ENCODE results near the gene PIK3R3. TPM values are rescaled to one million over a fixed set of nuclear protein-coding genes. Genes with fewer than 3 reads are reported as not detected.
"Not testable (repeated sequence)": the region's sequence is repeated elsewhere in the genome, so short reads cannot be mapped to it uniquely, and the experiment has no call there.

PIK3R3 gene
- total RNA-seq, 1 experiment from 2014 or later: 30.2 TPM

DNA sequence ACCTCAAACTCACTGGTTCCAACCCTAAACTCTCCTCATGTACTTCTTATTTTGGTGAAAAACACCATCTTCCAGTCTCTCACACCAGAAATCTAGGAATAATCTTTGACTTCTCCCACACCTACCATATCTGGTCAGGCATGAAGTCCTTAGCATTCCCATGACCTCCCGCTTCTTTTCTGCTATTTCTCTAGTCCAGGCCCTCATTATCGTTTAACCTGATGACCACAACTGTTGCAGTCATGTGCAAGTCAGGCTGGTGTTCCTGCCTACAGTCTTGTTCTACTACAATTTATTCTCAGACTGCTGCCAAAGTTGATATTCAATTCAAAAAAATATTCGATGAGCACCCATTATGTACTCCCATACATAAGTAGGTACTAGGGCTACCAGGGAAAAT is 71.3 kb downstream of the PIK3R3 start:
- Histone ChIP-seq H3K36me3 (ENCODE audit: insufficient read depth, low read length, poor library complexity, severe bottlenecking) (peaks cover 8% of the 10 kb centered on the region), H3K4me1 (ENCODE audit: insufficient read depth, low read length, poor library complexity, severe bottlenecking) (no peaks in the 10 kb centered on the region), H3K27ac (ENCODE audit: low read depth, low read length, poor library complexity, severe bottlenecking) (no peak overlapping the region), H3K9me3 (ENCODE audit: low read depth, low read length, poor library complexity, severe bottlenecking) (no peaks in the 10 kb centered on the region), H3K27me3 (replicated peaks; ENCODE audit: insufficient read depth, low read depth, low read length, poor library complexity) (no peaks in the 10 kb centered on the region), H3K4me3 (ENCODE audit: low read depth, low read length, poor library complexity, severe bottlenecking) (no peak overlapping the region)
- no peak for DNase-seq (ENCODE audit: low spot score)
- no TSS peak for BruUV-seq (replicated peaks)
- POLR2A ChIA-PET (ENCODE audit: low non-redundant PET): no interaction called here
- intact Hi-C loops (cut with micrococcal nuclease; ENCODE audit: unreplicated experiment): no loop called here
- TF ChIP-seq EZH2 (IDR thresholded peaks at IDR 0.05; ENCODE audit: borderline replicate concordance, low read depth, low read length, poor library complexity, severe bottlenecking): no peak
- TF ChIP-seq CTCF (conservative IDR thresholded peaks at IDR 0.05; ENCODE audit: low read depth, low read length): no peak
- CTCF ChIA-PET: no interaction called here

DNA sequence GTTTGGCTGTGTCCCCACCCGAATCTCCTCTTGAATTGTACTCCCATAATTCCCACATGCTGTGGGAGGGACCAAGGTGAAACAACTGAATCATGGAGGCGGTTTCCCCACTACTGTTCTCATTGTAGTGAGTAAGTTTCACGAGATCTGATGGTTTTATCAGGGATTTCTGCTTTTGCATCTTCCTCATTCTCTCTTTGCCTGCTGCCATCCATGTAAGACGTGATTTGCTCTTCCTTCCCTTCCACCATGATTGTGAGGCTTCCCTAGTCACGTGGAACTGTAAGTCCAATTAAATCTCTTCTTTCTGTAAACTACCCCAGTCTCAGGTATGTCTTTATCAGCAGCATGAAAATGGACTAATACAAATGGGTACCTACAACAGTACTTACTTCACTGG is 73.5 kb downstream of the PIK3R3 start:
- Histone ChIP-seq H3K27ac (ENCODE audit: low read depth, low read length, poor library complexity, severe bottlenecking) (no peak overlapping the region), H3K36me3 (ENCODE audit: insufficient read depth, low read length, poor library complexity, severe bottlenecking) (peaks cover 8% of the 10 kb centered on the region), H3K4me1 (ENCODE audit: insufficient read depth, low read length, poor library complexity, severe bottlenecking) (no peaks in the 10 kb centered on the region), H3K9me3 (ENCODE audit: low read depth, low read length, poor library complexity, severe bottlenecking) (no peaks in the 10 kb centered on the region), H3K27me3 (replicated peaks; ENCODE audit: insufficient read depth, low read depth, low read length, poor library complexity) (no peaks in the 10 kb centered on the region), H3K4me3 (ENCODE audit: low read depth, low read length, poor library complexity, severe bottlenecking) (no peak overlapping the region)
- no TSS peak for BruUV-seq (replicated peaks)
- intact Hi-C loops (cut with micrococcal nuclease; ENCODE audit: unreplicated experiment): no loop called here
- DNase-seq (ENCODE audit: low spot score): no peak
- POLR2A ChIA-PET (ENCODE audit: low non-redundant PET): no interaction called here
- CTCF ChIA-PET: no interaction called here
- TF ChIP-seq EZH2 (IDR thresholded peaks at IDR 0.05; ENCODE audit: borderline replicate concordance, low read depth, low read length, poor library complexity, severe bottlenecking): no peak
- TF ChIP-seq CTCF (conservative IDR thresholded peaks at IDR 0.05; ENCODE audit: low read depth, low read length): no peak

GRCh38 chr1:46057781-46058180 is 74.6 kb downstream of the PIK3R3 start:
- H3K9me3 ChIP-seq (ENCODE audit: low read depth, low read length, poor library complexity, severe bottlenecking): no peaks in the 10 kb centered on the region
- intact Hi-C loops (cut with micrococcal nuclease; ENCODE audit: unreplicated experiment): no loop called here
- peaks cover 8% of the 10 kb centered on the region for H3K36me3 ChIP-seq (ENCODE audit: insufficient read depth, low read length, poor library complexity, severe bottlenecking)
- H3K4me1 ChIP-seq (ENCODE audit: insufficient read depth, low read length, poor library complexity, severe bottlenecking): no peaks in the 10 kb centered on the region
- no peak for DNase-seq (ENCODE audit: low spot score)
- H3K27ac ChIP-seq (ENCODE audit: low read depth, low read length, poor library complexity, severe bottlenecking): no peak overlapping the region
- ChIA-PET CTCF (no interaction called here), POLR2A (ENCODE audit: low non-redundant PET) (no interaction called here)
- no peak for TF ChIP-seq CTCF (conservative IDR thresholded peaks at IDR 0.05; ENCODE audit: low read depth, low read length)
- no peak for TF ChIP-seq EZH2 (IDR thresholded peaks at IDR 0.05; ENCODE audit: borderline replicate concordance, low read depth, low read length, poor library complexity, severe bottlenecking)
- H3K4me3 ChIP-seq (ENCODE audit: low read depth, low read length, poor library complexity, severe bottlenecking): no peak overlapping the region
- H3K27me3 ChIP-seq (replicated peaks; ENCODE audit: insufficient read depth, low read depth, low read length, poor library complexity): no peaks in the 10 kb centered on the region
- BruUV-seq (replicated peaks): no TSS peak

GRCh38 chr1:46057215-46057614 is 75.2 kb downstream of the PIK3R3 start:
- CTCF ChIA-PET; H3K4me1 ChIP-seq (ENCODE audit: insufficient read depth, low read length, poor library complexity, severe bottlenecking); BruUV-seq (replicated peaks); intact Hi-C loops (cut with micrococcal nuclease; ENCODE audit: unreplicated experiment); H3K4me3 ChIP-seq (ENCODE audit: low read depth, low read length, poor library complexity, severe bottlenecking); H3K36me3 ChIP-seq (ENCODE audit: insufficient read depth, low read length, poor library complexity, severe bottlenecking); POLR2A ChIA-PET (ENCODE audit: low non-redundant PET); H3K27ac ChIP-seq (ENCODE audit: low read depth, low read length, poor library complexity, severe bottlenecking); H3K27me3 ChIP-seq (replicated peaks; ENCODE audit: insufficient read depth, low read depth, low read length, poor library complexity); DNase-seq (ENCODE audit: low spot score); H3K9me3 ChIP-seq (ENCODE audit: low read depth, low read length, poor library complexity, severe bottlenecking): not testable (repeated sequence)
